HepG2 (cell line): ENCODE measurements around the gene NDUFAF8. TPM values are rescaled to one million over a fixed set of nuclear protein-coding genes. Genes with fewer than 3 reads are reported as not detected.

Experiments
- ATAC-seq: fragments of 200-7000 bp; cut with Tn5 transposase; 3 replicates; pipeline ENCODE4 v1.9.1; 2020; ENCODE audit warnings: mild to moderate bottlenecking, moderate library complexity
- BruUV-seq: library from RNA; stranded (reverse); fragments of 400-500 nt; replicated peaks from 2 replicates; lab custom pipeline; 2021; lab: Mats Ljungman, UMichigan
- CTCF ChIA-PET: fragments of 300-600 bp; formaldehyde crosslinking; extraction: SDS; loops from one replicate; lab custom pipeline; 2021; ENCODE audit warnings: low total read pairs, inconsistent platforms, low intra/inter-chr PET ratio; lab: Yijun Ruan, JAX
- POLR2A ChIA-PET: fragments of 350-600 bp; sonication (Branson Sonifier 250); formaldehyde crosslinking; loops from one replicate; lab custom pipeline; 2020; ENCODE audit warnings: antibody characterized with exemption, inconsistent platforms; lab: Yijun Ruan, JAX
- DNase-seq: peaks from one replicate; pipeline ENCODE4 v3.0.0-alpha.2; 2015; ENCODE audit warnings: low spot score
- FAIRE-seq: peaks from 3 replicates; lab custom pipeline; 2011; peaks lifted over from hg19 to GRCh38; lab: Jason Lieb, UNC
- H2AFZ ChIP-seq: one replicate; pipeline ENCODE4 v1.6.1; 2011; ENCODE audit warnings: low read length, inconsistent platforms
- H3K27ac ChIP-seq: fragments of 300-600 bp; 3 replicates; pipeline ENCODE4 v1.8.0; 2011; ENCODE audit warnings: mixed run types, mild to moderate bottlenecking, mixed read lengths, low read length, inconsistent platforms; ENCODE audit not compliant: insufficient read depth; ENCODE audit errors: extremely low read length
- H3K27me3 ChIP-seq, 2 experiments: fragments of 200-600 bp in 1 of 2; 2 replicates in 1 of 2; 3 replicates in 1 of 2; pipeline versions ENCODE4 v1.6.0 to v1.8.0; 2011; ENCODE audit warnings: low read length in 2 of 2, mild to moderate bottlenecking in 2 of 2, moderate library complexity in 2 of 2, inconsistent platforms in 1 of 2; ENCODE audit not compliant: insufficient read depth in 2 of 2, control insufficient read depth in 1 of 2
- H3K36me3 ChIP-seq, 2 experiments: fragments of 200-600 bp in 1 of 2; replicated peaks in 1 of 2; 2 replicates in 1 of 2; 3 replicates in 1 of 2; pipeline versions ENCODE4 v1.5.1 to v1.8.0; 2011; ENCODE audit warnings: low read length in 2 of 2, inconsistent platforms in 1 of 2; ENCODE audit not compliant: insufficient read depth in 2 of 2, control insufficient read depth in 1 of 2
- H3K4me1 ChIP-seq: 2 replicates; pipeline ENCODE4 v1.5.1; 2012; ENCODE audit warnings: low read length, inconsistent platforms; ENCODE audit not compliant: insufficient read depth
- H3K4me2 ChIP-seq: 2 replicates; pipeline ENCODE4 v1.6.0; 2011; ENCODE audit warnings: low read depth, low read length, inconsistent platforms
- H3K4me3 ChIP-seq, 3 experiments: fragments of 200-600 bp in 1 of 3; sonication (generic), shearing (Covaris generic) in 1 of 3; replicated peaks in 1 of 3; 2 replicates each; pipeline ENCODE4 v1.5.1; 2011 to 2016; ENCODE audit warnings: low read length in 3 of 3, inconsistent platforms in 2 of 3, low read depth in 2 of 3, mild to moderate bottlenecking in 2 of 3, control low read depth in 1 of 3, mixed read lengths in 1 of 3; ENCODE audit not compliant: insufficient read depth in 1 of 3
- H3K79me2 ChIP-seq: one replicate; pipeline ENCODE4 v1.6.1; 2011; ENCODE audit warnings: low read length, inconsistent platforms; ENCODE audit not compliant: insufficient read depth
- H3K9ac ChIP-seq: 2 replicates; pipeline ENCODE4 v1.6.0; 2011; ENCODE audit warnings: mild to moderate bottlenecking, low read depth, low read length, inconsistent platforms; ENCODE audit not compliant: insufficient read depth
- H3K9me3 ChIP-seq: 2 replicates; pipeline ENCODE4 v1.5.1; 2012; ENCODE audit warnings: mild to moderate bottlenecking, low read length
- H4K20me1 ChIP-seq: 2 replicates; pipeline ENCODE4 v1.6.0; 2011; ENCODE audit warnings: inconsistent platforms, mild to moderate bottlenecking, low read length, moderate library complexity; ENCODE audit not compliant: insufficient read depth
- BCL6 ChIP-seq: IDR thresholded peaks from 2 replicates; pipeline ENCODE4 v1.6.1; 2016; ENCODE audit warnings: missing genetic modification reagents, missing compliant biosample characterization
- BCLAF1 ChIP-seq: fragments of 450-650 bp; IDR thresholded peaks from 2 replicates; pipeline ENCODE4 v1.6.1; 2017; ENCODE audit warnings: mild to moderate bottlenecking
- BHLHE40 ChIP-seq: IDR thresholded peaks from 2 replicates; pipeline ENCODE4 v1.6.1; 2011; ENCODE audit warnings: low read length, improper control_type of control experiment
- YY1 ChIP-seq: IDR thresholded peaks from 2 replicates; pipeline ENCODE4 v1.6.1; 2011; ENCODE audit warnings: low read length, low read depth, moderate library complexity, mild to moderate bottlenecking; ENCODE audit not compliant: insufficient read depth, insufficient replicate concordance
- ZNF431 ChIP-seq: sonication (generic); formaldehyde crosslinking; IDR thresholded peaks from 2 replicates; pipeline ENCODE4 v1.9.0; 2022; ENCODE audit warnings: missing genetic modification reagents, low read depth, mild to moderate bottlenecking, borderline replicate concordance
- ZNF746 ChIP-seq: sonication (generic); formaldehyde crosslinking; IDR thresholded peaks from 2 replicates; pipeline ENCODE4 v1.8.0; 2022; ENCODE audit warnings: mild to moderate bottlenecking, missing genetic modification reagents
- WGBS: methylation state at CpG from one replicate; pipeline ENCODE4 v1.1.6; 2017; ENCODE audit warnings: low lambda C conversion rate; 5-methylcytosine and 5-hydroxymethylcytosine counted together
- in situ Hi-C: cut with HindIII; loops from 2 replicates; pipeline ENCODE4 v1.10.0; 2017; ENCODE audit warnings: low pct_unique_long_range_greater_than_20kb; ENCODE audit not compliant: extremely low pct_ligation_motif_present
- intact Hi-C: fragments of 100-400 bp; cut with micrococcal nuclease; formaldehyde crosslinking; loops from one replicate; pipeline ENCODE4 v1.10.0; 2022; ENCODE audit not compliant: unreplicated experiment
- polyA plus RNA-seq, 8 experiments: library from polyadenylated mRNA; depleted of rRNA in 3 of 8; stranded (reverse) in 7 of 8; unstranded in 1 of 8; fragments of >200 nt; fragmentation: Illumina TruSeq in 4 of 8; extraction: Trizol in 4 of 8; gene quantifications; 2 replicates each; pipeline versions ENCODE4 v1.2.1 to v1.2.3, GENCODE V29; 2011 to 2016; ENCODE audit warnings: low read depth in 4 of 8, missing spikeins in 1 of 8, mixed read lengths in 1 of 8; ENCODE audit not compliant: insufficient read depth in 1 of 8
- total RNA-seq, 5 experiments: library from RNA; depleted of rRNA; stranded (reverse); fragments of >200 nt; fragmentation: Illumina TruSeq; extraction: Trizol; gene quantifications; 2 replicates each; pipeline ENCODE4 v1.2.3, GENCODE V29; 2016; ENCODE audit warnings: low read depth in 1 of 5

NDUFAF8 gene
- total and polyA plus RNA-seq, 2 of the 13 experiments (the other 11 are each of a cell fraction or from before 2014, with no cell fraction given): 75.6 to 233 TPM

DNA sequence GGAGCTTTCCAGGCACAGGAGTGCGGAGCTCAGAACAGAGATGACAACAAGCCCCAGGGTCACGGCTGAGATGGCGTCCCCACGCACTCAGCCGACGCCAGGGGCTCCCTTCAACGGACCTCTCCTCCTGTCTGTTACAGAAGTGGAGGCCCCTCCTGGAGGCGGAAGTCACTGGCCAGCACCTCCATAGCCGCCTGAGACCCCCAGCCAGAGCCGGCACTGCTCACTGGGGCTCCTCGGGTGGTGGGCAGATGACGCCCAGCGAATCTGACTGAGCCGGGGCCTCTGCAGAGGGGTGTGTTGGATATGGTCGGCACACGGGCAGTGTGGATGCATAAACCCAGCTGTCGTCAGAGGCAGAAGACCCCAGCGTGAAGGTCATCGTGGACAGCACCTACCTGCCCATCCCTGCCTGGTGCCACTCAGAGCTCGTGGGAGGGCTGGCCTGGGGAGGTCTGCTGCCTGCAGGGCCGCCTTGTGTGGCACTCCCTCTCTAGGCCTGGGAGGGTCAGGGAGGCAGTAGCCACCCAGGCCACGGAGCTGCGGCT is 20.0 kb downstream of the NDUFAF8 start:
- Histone ChIP-seq H3K27me3 (no peaks in the 10 kb centered on the region), H3K4me1 (peaks cover 11% of the 10 kb centered on the region; the same call in 1 of the 2 replicates), H3K9me3 (no peaks in the 10 kb centered on the region), H4K20me1 (no peaks in the 10 kb centered on the region; the same call in 1 of the 2 replicates), H3K36me3 (peaks cover 28 to 55% of the 10 kb centered on the region in 2 experiments), H2AFZ (no peak overlapping the region), H3K27ac (no peak overlapping the region), H3K79me2 (no peaks in the 10 kb centered on the region), H3K4me3 (no peak overlapping the region), H3K4me2 (no peak overlapping the region), H3K9ac (no peak overlapping the region)
- FAIRE-seq (no peak), ATAC-seq (no peak), DNase-seq (no peak)
- CTCF ChIA-PET: no interaction called here
- no TSS peak for BruUV-seq
- intact Hi-C loops (no loop called here), in situ Hi-C loops (loop anchor here (5.0 kb wide), 1 partner anchor 223 kb away; no protein-coding TSS in a partner anchor)
- TF ChIP-seq BCLAF1 (no peak), BCL6 (CRISPR knock-in tag) (no peak), ZNF431 (no peak), BHLHE40 (no peak), YY1 (no peak), ZNF746 (CRISPR knock-in tag) (no peak)
- POLR2A ChIA-PET: no interaction called here
- 93% methylated on average over 23 of the region's 23 CpGs for WGBS
